ENCODE results near the gene SND1.
A peak's percentile ranks its signal among the peaks of the same experiment; 100 is the strongest.

SND1 gene

DNA sequence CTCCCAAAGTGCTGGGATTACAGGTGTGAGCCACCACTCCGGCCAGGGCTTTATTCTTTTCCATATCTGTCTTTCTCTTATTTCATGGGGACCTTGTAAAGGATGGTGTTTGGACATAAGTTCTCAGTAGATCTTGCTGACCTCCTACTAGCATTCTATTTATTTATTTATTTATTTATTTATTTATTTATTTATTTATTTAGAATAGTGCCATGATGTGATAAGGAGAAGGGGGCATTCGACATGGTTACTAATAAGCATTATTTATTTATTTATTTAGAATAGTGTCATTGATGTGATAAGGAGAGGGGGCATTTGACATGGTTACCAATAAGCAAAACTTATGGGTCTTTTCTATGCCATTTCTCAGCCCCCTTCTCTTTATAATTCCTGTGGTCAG lies 202.4 kb downstream of the SND1 start:
- Histone ChIP-seq H3K36me3 (peaks cover 24 to 71% (median 40%) of the 10 kb centered on the region in 11 experiments; a peak in 21 of 22 replicates), H3K9me3 (replicated peaks in 1 of 11) (no peaks in the 10 kb centered on the region; a peak in 1 of 22 replicates), H4K20me1 (peaks cover 19 to 84% (median 57%) of the 10 kb centered on the region in 11 experiments; a peak in 21 of 22 replicates), H3K4me2 (no peak overlapping the region), H3K27me3 (no peaks in the 10 kb centered on the region), H3K4me1 (peaks cover 33 to 54% (median 43%) of the 10 kb centered on the region in 10 experiments), H3K9ac (no peak overlapping the region), H3K4me3 (no peak overlapping the region), H3K27ac (no peak overlapping the region)
- TF ChIP-seq Cebpa-rat (IDR thresholded peaks at IDR 0.05) = no peak

DNA sequence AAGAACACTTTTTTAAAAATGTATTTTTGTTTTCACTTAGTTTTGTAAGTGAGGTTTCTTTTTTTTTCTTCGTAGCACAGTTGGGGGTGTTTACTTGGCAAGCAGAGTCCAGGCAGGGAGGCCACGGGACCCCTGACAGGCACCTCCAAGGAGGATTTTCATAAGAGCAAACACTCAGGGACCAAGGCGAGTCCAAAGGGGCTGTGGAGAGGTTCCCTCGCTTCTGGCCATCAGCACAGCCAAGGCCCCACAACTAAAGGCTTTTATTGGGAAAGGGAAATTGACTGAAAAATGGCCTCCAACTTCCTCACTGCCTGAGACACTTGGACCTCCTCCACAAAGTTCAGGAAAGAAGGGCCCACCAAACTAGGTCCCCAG lies 205.5 kb downstream of the SND1 start:
- Histone ChIP-seq H3K4me2 (peak overlapping the region in 10 of 11 experiments; percentile 34 to 84 (median 66); a peak in 19 of 22 replicates), H4K20me1 (peaks cover 27 to 96% (median 68%) of the 10 kb centered on the region in 11 experiments; a peak in 21 of 22 replicates), H3K9ac (peak overlapping the region in 4 of 11 experiments; percentile 29 to 66 (median 34); a peak in 6 of 22 replicates), H3K36me3 (peaks cover 16 to 75% (median 32%) of the 10 kb centered on the region in 11 experiments; a peak in 21 of 22 replicates), H3K4me3 (no peak overlapping the region), H3K27ac (peak overlapping the region in 7 of 11 experiments; percentile 18 to 79 (median 67); a peak in 12 of 22 replicates), H3K27me3 (no peaks in the 10 kb centered on the region), H3K9me3 (replicated peaks in 1 of 11) (no peaks in the 10 kb centered on the region; a peak in 1 of 22 replicates), H3K4me1 (peaks cover 16 to 58% (median 52%) of the 10 kb centered on the region in 10 experiments; a peak in 19 of 20 replicates)
- no peak for TF ChIP-seq Cebpa-rat (IDR thresholded peaks at IDR 0.05)

DNA sequence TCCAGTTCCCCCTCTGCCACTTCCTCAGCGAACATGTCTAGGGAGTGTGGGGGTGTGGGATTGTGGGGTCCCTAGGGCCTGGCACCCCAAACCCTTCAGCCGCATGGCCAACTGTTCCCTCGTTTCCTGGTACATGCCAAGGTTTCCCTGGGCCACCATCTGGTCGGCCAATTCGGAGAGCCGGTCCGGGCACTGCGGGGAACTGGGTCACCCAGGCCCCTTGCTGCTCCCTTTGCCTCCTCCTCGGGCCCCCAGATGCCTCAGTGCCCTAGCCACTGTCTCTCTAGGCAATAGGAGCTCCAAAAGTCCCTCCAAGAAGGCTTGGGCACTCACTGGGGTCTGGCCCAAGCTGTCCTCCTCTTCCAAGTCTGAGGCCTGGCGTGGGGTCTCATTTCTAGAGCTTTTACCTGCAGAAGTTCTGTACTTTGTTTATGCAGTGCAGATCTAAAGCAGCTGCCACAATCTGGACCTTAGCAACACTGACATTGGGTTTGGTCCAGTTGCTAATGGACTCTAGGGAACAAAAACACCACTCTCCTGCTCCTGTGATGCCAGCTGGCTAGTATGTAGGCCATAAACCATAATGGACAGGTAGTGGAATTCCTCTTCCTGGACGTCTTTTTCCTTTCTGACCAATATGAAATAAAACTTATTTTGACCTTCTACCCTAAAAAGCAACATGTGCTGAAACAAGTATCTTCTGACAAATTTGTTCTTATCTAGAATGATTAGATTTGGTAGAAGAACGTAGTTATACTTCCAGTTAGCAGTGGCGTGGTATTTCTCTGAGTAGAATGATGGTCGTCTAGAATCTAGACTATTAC lies 206.3 kb downstream of the SND1 start:
- Histone ChIP-seq H3K27ac (peak overlapping the region in 5 of 11 experiments; percentile 39 to 79 (median 69); a peak in 9 of 22 replicates), H3K4me3 (no peak overlapping the region), H4K20me1 (peaks cover 27 to 96% (median 60%) of the 10 kb centered on the region in 11 experiments; a peak in 21 of 22 replicates), H3K9ac (no peak overlapping the region), H3K9me3 (replicated peaks in 1 of 11) (no peaks in the 10 kb centered on the region; a peak in 1 of 22 replicates), H3K4me2 (peak overlapping the region in 9 of 11 experiments; percentile 48 to 84 (median 67); a peak in 19 of 22 replicates), H3K27me3 (no peaks in the 10 kb centered on the region), H3K4me1 (peaks cover 16 to 58% (median 52%) of the 10 kb centered on the region in 10 experiments; a peak in 19 of 20 replicates), H3K36me3 (peaks cover 20 to 76% (median 36%) of the 10 kb centered on the region in 11 experiments; a peak in 21 of 22 replicates)
- no peak for TF ChIP-seq Cebpa-rat (IDR thresholded peaks at IDR 0.05)

DNA sequence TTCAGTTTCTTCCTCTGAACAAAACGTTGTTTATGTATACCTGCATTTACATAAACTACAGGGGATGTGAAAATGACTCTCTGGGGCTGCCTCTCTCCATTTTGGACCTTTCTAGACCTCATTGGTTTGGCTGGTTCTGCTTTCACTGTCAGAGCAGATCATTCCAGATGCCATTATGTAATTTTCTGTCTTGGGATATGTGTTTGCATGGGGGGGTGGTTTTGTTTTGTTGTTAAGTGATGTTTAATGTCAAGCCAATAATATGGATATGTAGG lies 206.9 kb downstream of the SND1 start:
- peaks cover 27 to 95% (median 60%) of the 10 kb centered on the region in 11 experiments; a peak in 20 of 22 replicates for H4K20me1 ChIP-seq

DNA sequence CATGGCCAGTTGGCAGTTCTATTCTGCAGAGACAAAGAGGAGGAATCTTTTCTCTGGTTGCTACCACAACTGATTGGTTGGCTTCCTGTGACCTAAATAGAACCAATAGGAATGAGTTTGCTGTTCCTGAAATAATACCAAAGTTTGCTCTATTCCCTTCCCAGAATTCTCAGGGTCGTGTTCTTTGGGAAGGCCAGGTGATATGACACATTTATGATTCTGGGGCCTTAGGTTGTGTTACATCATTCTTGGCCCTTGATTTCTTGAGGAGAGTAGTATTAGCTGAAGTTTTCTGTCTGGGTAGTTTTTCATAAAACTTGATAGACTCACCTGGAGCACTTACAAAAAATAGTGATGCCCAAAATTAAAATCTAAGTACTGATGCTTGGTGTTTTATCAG lies 207.3 kb downstream of the SND1 start:
- Histone ChIP-seq H4K20me1 (peaks cover 27 to 90% (median 55%) of the 10 kb centered on the region in 11 experiments; a peak in 19 of 22 replicates), H3K9ac (no peak overlapping the region), H3K36me3 (peaks cover 25 to 74% (median 37%) of the 10 kb centered on the region in 11 experiments; a peak in 21 of 22 replicates), H3K4me2 (peak overlapping the region in 9 of 11 experiments; percentile 48 to 84 (median 67); a peak in 19 of 22 replicates), H3K4me3 (no peak overlapping the region), H3K27ac (no peak overlapping the region), H3K27me3 (no peaks in the 10 kb centered on the region), H3K9me3 (replicated peaks in 1 of 11) (no peaks in the 10 kb centered on the region; a peak in 1 of 22 replicates), H3K4me1 (peaks cover 16 to 58% (median 52%) of the 10 kb centered on the region in 10 experiments)
- no peak for TF ChIP-seq Cebpa-rat (IDR thresholded peaks at IDR 0.05)

More for the DNA sequence above, 206.9 kb downstream of the SND1 start:
- Histone ChIP-seq H3K27me3 (no peaks in the 10 kb centered on the region), H3K4me2 (peak overlapping the region in 9 of 11 experiments; percentile 48 to 84 (median 67); a peak in 18 of 22 replicates), H3K27ac (no peak overlapping the region), H3K9me3 (replicated peaks in 1 of 11) (no peaks in the 10 kb centered on the region; a peak in 1 of 22 replicates), H3K4me3 (no peak overlapping the region), H3K4me1 (peaks cover 16 to 58% (median 52%) of the 10 kb centered on the region in 10 experiments; a peak in 19 of 20 replicates), H3K36me3 (peaks cover 24 to 77% (median 39%) of the 10 kb centered on the region in 11 experiments; a peak in 21 of 22 replicates), H3K9ac (no peak overlapping the region)
- no peak for TF ChIP-seq Cebpa-rat (IDR thresholded peaks at IDR 0.05)

DNA sequence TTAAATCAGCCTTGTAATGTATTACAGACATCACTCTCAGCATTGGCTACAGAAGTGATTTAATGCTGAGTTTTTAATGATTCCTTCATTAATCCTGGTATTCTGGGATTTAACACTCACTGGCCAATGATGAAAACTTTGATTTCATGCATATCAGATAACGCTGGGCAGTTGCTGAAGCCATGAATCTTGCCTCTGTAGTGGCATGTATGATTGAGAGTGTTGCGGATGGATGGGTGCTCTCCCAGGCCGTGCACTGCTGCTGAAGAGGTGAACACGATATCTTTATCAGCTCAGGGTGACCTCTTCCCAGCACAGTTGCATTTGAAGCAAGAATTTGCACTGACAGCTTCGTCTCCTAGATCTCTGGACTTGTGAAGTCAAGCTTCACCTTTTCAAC lies 210.5 kb downstream of the SND1 start:
- peaks cover 14 to 69% (median 27%) of the 10 kb centered on the region in 11 experiments; a peak in 15 of 22 replicates for H4K20me1 ChIP-seq
- no peak for TF ChIP-seq Cebpa-rat (IDR thresholded peaks at IDR 0.05)

DNA sequence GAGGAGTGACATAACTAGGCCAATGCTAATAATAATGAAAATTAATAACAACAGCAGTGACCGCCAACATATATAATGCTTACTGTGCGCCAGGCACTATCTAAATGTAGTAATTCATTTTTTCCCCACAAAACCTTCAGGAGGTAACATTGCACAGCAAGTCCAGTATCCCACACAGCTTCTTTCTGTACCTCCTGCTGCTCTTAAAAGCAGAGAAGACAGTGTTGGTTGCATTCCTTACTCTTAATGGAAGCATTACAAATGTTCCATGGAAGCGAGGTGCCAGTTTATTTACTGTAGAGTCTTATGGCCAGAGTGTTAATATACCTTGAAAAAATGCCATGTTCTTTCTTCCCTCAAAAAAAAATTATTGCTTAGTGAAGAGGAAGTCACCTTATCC lies 211.1 kb downstream of the SND1 start:
- Histone ChIP-seq H4K20me1 (peaks cover 9 to 73% (median 26%) of the 10 kb centered on the region in 11 experiments; a peak in 15 of 22 replicates), H3K4me2 (no peak overlapping the region), H3K9me3 (replicated peaks in 1 of 11) (peaks cover 0 to 3% (median 0%) of the 10 kb centered on the region in 11 experiments; a peak in 2 of 22 replicates), H3K9ac (no peak overlapping the region), H3K27ac (no peak overlapping the region), H3K4me3 (no peak overlapping the region), H3K36me3 (peaks cover 43 to 93% (median 63%) of the 10 kb centered on the region in 11 experiments), H3K27me3 (no peaks in the 10 kb centered on the region), H3K4me1 (peaks cover 0 to 27% (median 22%) of the 10 kb centered on the region in 10 experiments; a peak in 19 of 20 replicates)
- no peak for TF ChIP-seq Cebpa-rat (IDR thresholded peaks at IDR 0.05)

More for the DNA sequence above, 210.5 kb downstream of the SND1 start:
- Histone ChIP-seq H3K4me3 (no peak overlapping the region), H3K4me1 (peaks cover 0 to 32% (median 28%) of the 10 kb centered on the region in 10 experiments; a peak in 19 of 20 replicates), H3K27ac (no peak overlapping the region), H3K9me3 (replicated peaks in 1 of 11) (peaks cover 0 to 1% (median 0%) of the 10 kb centered on the region in 11 experiments; a peak in 2 of 22 replicates), H3K4me2 (no peak overlapping the region), H3K9ac (no peak overlapping the region), H3K36me3 (peaks cover 43 to 93% (median 63%) of the 10 kb centered on the region in 11 experiments), H3K27me3 (no peaks in the 10 kb centered on the region)

DNA sequence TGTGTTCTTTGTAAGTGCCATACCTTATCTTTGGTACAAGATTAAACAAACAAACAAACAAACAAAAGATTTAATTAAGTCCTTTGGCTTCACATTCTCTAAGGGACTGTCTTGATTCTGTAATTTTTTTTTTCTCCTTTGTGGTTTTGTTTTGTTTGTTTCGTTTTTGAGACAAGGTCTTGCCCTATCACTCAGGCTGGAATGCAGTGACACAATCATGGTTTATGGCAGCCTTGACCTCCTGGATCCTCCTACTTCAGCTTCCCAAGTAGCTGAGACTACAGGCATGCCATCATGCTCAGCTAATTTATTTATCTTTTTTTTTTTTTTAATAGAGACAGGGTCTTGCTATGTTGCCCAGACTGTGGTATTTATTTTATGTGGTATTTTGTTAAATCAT lies 213.5 kb downstream of the SND1 start:
- no peaks in the 10 kb centered on the region for H3K27me3 ChIP-seq
- no peak overlapping the region for H3K4me3 ChIP-seq
- TF ChIP-seq Cebpa-rat (IDR thresholded peaks at IDR 0.05) = no peak
- peaks cover 0 to 6% (median 1%) of the 10 kb centered on the region in 10 experiments; a peak in 4 of 20 replicates for H3K4me1 ChIP-seq
- no peak overlapping the region for H3K4me2 ChIP-seq
- peaks cover 0 to 66% (median 16%) of the 10 kb centered on the region in 11 experiments; a peak in 12 of 22 replicates for H4K20me1 ChIP-seq
- no peak overlapping the region for H3K27ac ChIP-seq
- H3K9ac ChIP-seq = no peak overlapping the region
- peaks cover 47 to 94% (median 73%) of the 10 kb centered on the region in 11 experiments for H3K36me3 ChIP-seq
- peaks cover 0 to 3% (median 0%) of the 10 kb centered on the region in 11 experiments; a peak in 1 of 22 replicates for H3K9me3 ChIP-seq (replicated peaks in 1 of 11)
